Stimulated activated CD4-positive, alpha-beta T cell treated with anti-CD3 and anti-CD28 coated beads, Interleukin-4, amount 100 ng/mL, for 48 hours (primary cell): ENCODE data around the gene ASF1A.

Experiments
- DNase-seq, 2 donors: peaks; one replicate each; pipeline ENCODE4 v3.0.0-alpha.2; 2020; ENCODE audit warnings: low read depth in 2 of 2

ASF1A gene

GRCh38 chr6:118881440-118882313, 12.3 kb upstream of the ASF1A start:
- no peak for DNase-seq

DNA sequence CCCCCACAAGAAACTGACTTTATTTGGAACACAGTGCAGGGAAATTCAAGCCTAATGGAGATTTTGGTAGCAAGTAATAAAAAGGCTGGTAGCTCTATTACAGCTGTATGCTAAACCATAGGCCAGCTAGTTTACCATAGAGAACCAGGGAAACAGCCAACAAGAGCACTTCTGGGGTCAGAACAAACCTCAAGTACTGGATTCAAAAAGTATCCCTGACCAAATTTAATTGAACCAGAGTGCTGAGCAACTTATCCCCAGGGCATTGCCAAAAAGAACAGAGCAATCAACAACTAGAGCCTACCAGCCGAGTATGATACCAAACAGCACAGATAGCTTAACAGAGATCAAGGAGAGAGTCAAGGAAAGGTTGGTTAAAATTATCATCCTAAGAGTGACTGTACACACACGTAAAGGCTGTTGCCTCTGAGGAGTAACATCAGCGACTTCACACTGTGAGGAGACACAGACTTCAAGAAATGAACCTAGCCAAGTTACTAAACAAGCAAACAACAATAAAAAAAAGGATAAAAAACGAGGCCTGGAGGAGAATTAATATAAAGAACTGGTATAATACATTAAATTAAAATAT, 11.5 kb upstream of the ASF1A start:
- no peak for DNase-seq

GRCh38 chr6:118886641-118887040, 7.3 kb upstream of the ASF1A start:
- DNase-seq: no peak

DNA sequence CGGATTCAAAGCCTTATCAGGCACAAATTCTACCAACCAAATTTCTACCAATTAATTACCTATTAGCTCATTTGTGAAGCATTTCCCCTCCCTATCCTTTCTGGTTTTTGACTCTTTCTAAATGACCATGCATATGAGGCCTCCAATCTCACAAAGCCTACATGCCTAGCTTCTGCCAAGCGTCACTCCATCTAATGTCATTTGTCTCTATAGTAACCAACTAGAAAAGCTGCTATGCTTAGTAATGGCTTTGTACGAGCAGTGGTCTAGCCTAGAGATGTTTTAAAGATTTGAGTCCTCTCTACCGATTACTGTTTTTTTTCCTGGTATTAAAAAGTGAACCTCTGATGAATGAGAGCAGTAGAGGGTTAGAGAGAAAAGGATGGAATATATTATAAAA, 4.8 kb upstream of the ASF1A start:
- DNase-seq: no peak

GRCh38 chr6:118890997-118891790, 2.8 kb upstream of the ASF1A start:
- no peak for DNase-seq

DNA sequence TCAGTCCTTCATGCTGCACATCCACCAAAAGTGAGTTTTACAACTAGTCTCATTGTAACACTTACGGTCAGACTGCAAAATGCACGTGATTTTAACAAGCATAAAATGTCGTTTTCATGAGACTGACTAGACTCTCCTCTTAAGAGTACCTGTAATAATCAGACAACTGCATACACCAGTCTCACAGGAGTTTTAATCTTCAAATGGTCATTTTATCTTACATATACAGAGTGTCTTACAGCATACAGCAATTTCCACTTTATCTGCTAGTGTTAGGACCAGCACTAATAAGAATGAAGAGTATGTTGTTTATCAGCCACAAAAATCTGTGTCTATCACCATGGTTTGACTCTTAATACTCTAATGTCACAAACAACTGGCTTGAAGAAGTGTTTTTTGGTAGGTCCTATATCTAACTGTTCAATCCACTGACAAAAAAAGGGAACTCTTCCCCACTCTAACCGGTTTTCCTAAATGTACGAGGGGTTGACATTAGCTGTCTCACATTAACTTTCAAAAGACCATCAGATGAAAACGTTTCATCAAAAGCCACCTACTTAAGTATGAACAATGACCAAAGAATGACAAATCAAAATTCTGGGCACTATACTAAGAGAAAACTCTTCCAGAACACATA, 1.5 kb upstream of the ASF1A start:
- DNase-seq: no peak

DNA sequence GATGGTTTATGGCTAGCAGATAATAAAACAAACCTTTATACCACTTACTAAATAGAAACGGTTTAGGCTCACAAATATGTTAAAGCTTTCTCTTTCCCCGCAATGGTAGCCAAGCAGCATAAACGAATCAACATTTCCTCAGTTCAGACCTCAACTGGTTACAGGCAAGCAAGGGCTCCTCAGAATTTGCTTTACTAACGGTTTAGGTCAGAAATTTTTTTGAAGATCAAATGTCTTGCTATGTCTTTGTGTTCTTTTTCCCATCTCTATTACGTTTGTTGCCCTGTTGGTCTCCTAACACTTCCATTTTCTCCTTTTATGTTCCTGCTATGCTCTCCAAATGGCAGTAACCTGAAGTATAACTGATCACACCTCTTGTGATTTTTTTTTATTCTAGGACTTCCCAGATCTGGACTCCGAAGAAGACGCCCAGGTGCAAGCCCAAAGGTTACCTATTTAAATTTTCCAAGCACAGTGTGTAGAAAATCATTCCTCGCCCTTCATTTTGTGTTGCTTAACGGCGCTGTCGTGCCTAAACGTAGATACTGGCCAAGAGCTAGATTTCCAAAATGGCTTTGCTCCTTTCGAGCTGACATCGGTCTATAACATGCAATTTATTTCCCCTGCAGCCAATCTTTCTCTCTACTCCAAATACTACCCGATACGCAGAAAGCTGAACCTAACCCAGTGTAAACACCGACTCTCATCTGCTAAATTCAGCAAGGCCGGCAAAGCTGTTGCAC, 717 bp upstream of the ASF1A start:
- peak in 1 of 2 donors; percentile 34 for DNase-seq

- DNase-seq: peak; percentile 41 to 43
Measured at GRCh38 chr6:118894425-118895260, 691 bp downstream of the ASF1A start.

DNA sequence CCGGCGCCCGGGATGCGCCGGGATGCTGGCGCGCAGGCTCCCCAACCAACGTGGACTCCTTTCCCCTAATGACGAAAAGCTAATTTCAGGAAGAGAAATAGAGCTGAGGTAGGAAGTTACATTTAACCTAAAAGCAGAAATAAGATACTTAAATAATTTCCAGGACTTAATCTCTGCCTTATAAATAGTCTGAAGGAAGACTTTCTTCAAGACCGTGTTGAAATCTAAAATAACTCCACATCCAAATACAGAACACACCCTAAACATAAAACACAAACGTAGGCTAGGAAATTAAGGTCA, 1.3 kb downstream of the ASF1A start:
- DNase-seq: no peak

- DNase-seq: no peak
Measured at GRCh38 chr6:118895859-118896258, 1.9 kb downstream of the ASF1A start.

GRCh38 chr6:118896339-118897136, 2.6 kb downstream of the ASF1A start:
- no peak for DNase-seq

GRCh38 chr6:118897386-118897785, 3.4 kb downstream of the ASF1A start:
- DNase-seq: no peak

DNA sequence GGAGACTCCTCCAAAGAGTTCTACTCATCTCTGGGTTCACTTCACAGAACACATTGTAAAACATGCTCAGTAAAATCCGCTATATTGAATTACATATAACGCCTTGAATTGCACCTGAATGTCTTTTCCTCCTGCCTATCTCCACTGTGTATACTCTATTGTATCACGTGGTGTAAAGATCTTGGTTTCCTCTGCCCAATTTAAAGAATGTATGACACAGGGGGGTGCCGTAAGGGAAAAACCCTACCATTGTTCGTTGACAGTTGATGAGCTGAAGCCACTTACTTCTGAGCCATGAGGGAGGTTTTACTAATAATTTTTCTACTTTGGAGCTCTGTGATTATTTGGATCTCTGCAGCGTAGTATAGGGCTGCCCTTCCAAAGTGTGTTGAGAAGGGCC, 6.0 kb downstream of the ASF1A start:
- no peak for DNase-seq

DNA sequence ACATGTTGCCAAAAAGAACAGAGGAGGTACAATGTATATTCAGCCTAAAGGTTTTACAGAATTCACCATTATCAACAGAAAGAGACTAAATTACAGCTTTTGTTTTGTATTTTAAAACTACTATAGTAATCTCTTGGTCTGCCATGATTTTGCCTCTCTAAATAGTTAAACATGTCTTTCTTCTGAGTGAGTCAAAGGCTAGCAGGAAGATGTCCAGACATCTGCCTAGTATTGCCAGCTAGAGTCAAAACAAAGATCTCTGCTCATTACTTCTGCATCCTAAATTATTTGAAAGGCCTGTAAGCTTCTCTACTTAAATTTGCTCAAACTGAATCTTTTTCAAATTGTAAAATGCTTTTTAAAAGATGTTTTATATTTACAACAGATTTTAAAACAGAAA, 8.8 kb downstream of the ASF1A start:
- DNase-seq: no peak

- DNase-seq: no peak
Measured at GRCh38 chr6:118903138-118903537, 9.2 kb downstream of the ASF1A start.

- DNase-seq: no peak
Measured at GRCh38 chr6:118903691-118904090, 9.7 kb downstream of the ASF1A start.

DNA sequence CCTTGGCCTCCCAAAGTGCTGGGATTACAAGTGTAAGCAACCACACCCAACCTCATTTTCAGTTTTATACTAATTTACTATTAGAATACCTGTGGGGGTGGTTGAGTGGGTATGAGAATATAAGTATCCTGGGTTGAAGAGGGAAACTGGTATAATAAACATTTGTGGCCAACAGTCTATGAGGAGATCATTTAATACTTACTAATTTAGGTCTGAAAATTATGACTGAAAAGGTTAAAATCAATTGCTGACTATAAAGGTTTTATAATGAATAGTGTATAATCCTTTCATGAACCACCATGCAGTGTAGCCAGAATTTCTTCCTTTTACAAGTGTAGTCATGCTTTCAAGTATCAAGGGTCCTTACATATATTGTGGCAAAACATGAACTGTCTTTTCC, 11.1 kb downstream of the ASF1A start:
- DNase-seq: no peak

- no peak for DNase-seq
Measured at GRCh38 chr6:118905851-118906250, 11.9 kb downstream of the ASF1A start.

DNA sequence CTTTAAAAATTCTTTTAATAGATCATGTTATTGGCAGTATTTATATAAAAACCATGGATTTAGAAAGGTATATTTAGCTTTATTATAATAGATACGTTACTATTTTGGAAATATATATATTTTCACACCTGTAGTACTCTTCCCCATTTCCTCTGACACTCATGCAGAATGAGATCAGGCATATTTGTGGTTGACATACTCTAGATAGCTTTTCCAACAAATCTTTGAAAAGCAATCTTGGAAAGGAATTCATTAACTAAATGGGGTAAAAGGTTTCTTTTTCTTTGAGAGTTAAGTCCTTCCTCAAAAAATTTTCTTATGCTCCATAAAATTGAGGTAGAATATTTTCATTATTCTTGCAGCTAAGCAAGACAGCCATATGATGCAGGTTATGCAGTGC, 14.5 kb downstream of the ASF1A start:
- DNase-seq: no peak

- no peak for DNase-seq
Measured at GRCh38 chr6:118912646-118913045, 18.7 kb downstream of the ASF1A start.
